BE2C (cell line): ENCODE data around the gene TMEM52B.
"Not testable (repeated sequence)": the region's sequence is repeated elsewhere in the genome, so short reads cannot be mapped to it uniquely, and the experiment has no call there.

Source experiments
- DNase-seq: peaks from one replicate; pipeline ENCODE4 v3.0.0-alpha.2; 2020
- H3K27me3 ChIP-seq: fragments of 250-450 bp; sonication (Bioruptor Pico); 2 replicates; pipeline ENCODE4 v1.5.1; 2020; ENCODE audit warnings: mild to moderate bottlenecking
- H3K36me3 ChIP-seq: fragments of 250-450 bp; sonication (Bioruptor Pico); 2 replicates; pipeline ENCODE4 v1.5.1; 2020; ENCODE audit warnings: mild to moderate bottlenecking
- H3K4me1 ChIP-seq: fragments of 250-450 bp; sonication (Bioruptor Pico); 2 replicates; pipeline ENCODE4 v1.5.1; 2020
- H3K4me3 ChIP-seq: 2 replicates; pipeline ENCODE4 v1.5.1; 2011; ENCODE audit warnings: low read depth, low read length
- H3K9me3 ChIP-seq: fragments of 250-450 bp; sonication (Bioruptor Pico); 2 replicates; pipeline ENCODE4 v1.5.1; 2020
- TF ChIP-seq, protein P1 (sequence below): IDR thresholded peaks from 2 replicates; pipeline ENCODE4 v1.5.1; 2012; ENCODE audit warnings: mild to moderate bottlenecking, low read depth, low read length

TMEM52B gene

DNA sequence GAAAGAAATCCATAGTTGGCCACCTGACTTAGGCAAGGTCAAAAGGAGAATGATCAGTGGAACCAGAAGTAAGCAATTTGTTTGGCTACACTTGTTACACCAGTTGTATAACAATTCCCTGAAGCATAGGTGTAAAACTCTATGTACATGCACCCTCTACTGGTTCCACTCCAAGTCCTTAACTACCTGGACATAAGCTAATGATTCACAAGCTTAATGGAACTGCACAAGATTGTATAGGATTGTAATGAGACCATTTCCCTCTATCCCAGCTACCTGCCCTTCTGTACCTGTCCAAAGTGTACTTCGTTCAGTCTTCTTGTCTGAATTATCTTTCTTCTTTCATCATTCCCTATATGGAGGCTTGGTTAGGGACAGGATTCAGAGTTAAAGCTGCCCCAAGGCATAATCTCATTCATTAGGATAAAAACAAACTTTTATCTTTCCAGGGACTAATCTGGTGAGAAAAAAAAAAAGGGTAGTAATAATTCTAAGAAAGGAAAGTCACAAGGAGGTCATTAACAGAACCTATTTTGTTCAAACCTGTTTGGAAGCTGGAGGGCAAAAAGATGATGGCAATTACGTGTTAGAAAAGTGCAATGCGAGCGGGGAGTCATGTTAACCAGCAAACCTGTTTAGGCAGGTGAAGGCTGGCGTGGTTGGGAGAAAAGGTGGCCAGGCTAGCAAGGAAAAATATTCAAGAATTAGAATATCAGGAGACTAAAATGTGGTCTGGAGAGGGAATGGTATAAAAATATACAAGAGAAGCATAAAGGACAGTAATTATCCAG, 2.8 kb upstream of the TMEM52B start:
- TF ChIP-seq, protein P1, sequence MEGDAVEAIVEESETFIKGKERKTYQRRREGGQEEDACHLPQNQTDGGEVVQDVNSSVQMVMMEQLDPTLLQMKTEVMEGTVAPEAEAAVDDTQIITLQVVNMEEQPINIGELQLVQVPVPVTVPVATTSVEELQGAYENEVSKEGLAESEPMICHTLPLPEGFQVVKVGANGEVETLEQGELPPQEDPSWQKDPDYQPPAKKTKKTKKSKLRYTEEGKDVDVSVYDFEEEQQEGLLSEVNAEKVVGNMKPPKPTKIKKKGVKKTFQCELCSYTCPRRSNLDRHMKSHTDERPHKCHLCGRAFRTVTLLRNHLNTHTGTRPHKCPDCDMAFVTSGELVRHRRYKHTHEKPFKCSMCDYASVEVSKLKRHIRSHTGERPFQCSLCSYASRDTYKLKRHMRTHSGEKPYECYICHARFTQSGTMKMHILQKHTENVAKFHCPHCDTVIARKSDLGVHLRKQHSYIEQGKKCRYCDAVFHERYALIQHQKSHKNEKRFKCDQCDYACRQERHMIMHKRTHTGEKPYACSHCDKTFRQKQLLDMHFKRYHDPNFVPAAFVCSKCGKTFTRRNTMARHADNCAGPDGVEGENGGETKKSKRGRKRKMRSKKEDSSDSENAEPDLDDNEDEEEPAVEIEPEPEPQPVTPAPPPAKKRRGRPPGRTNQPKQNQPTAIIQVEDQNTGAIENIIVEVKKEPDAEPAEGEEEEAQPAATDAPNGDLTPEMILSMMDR: no peak
- H3K4me1 ChIP-seq: no peaks in the 10 kb centered on the region
- H3K4me3 ChIP-seq: no peak overlapping the region
- H3K36me3 ChIP-seq: no peaks in the 10 kb centered on the region
- no peaks in the 10 kb centered on the region for H3K9me3 ChIP-seq
- H3K27me3 ChIP-seq: peaks cover 18% of the 10 kb centered on the region
- no peak for DNase-seq

DNA sequence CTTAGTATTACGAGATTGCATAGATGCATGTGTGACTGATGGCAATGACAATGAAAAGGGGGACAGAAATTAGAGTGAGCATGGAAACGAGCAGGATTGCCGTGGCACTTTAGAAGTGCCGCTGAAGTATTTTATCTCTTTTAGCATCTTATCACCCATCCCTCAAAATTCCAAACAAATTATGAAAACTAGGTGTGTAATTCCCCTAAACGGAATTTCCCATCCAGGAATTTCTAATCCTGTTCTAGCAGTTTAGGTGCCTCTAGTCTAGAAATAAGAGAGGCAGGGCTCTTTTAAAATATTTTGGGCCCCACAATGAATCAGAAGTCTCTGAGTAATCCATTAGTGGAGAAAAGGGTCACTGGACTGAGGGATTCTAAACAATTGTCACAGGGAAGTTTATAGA, 947 bp downstream of the TMEM52B start:
- H3K27me3 ChIP-seq: peaks cover 8% of the 10 kb centered on the region
- H3K4me1 ChIP-seq: no peaks in the 10 kb centered on the region
- H3K36me3 ChIP-seq: no peaks in the 10 kb centered on the region
- no peaks in the 10 kb centered on the region for H3K9me3 ChIP-seq
- no peak overlapping the region for H3K4me3 ChIP-seq
- DNase-seq: no peak
- TF ChIP-seq, protein P1: no peak

DNA sequence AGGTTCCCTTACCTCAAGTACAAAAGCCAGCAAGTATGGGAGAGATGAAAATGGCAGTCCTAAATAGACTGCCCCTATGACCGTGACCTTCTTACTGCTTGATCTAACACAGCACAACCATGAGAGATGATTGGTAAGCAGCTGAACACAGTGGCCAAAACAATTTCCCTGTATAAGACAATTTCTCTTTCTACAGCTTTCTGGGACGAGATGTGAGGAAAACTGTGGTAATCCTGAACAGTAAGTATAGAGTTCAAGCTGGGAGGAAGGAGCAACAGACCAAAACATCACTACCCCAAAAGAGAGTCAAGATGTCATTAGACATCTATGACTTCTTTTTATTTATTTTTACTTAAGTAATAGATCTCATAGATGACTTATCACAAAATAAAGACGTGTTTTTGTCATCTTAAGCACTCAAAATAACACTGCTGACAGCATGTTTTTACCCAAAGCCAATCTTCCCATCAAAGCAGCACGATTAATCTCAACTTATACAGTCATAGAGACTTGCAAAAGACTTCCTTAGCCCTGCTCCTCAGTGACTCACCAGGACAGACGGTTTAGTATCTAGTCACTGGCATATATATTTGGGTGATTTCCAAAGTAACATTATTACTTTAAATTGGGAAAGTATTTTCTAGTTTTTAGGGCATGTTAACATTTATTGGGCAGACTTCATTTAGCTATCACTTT, 3.7 kb downstream of the TMEM52B start:
- H3K4me3 ChIP-seq: no peak overlapping the region
- no peaks in the 10 kb centered on the region for H3K4me1 ChIP-seq
- no peak for DNase-seq
- TF ChIP-seq, protein P1: no peak
- no peaks in the 10 kb centered on the region for H3K36me3 ChIP-seq
- peaks cover 6% of the 10 kb centered on the region for H3K27me3 ChIP-seq
- H3K9me3 ChIP-seq: no peaks in the 10 kb centered on the region

DNA sequence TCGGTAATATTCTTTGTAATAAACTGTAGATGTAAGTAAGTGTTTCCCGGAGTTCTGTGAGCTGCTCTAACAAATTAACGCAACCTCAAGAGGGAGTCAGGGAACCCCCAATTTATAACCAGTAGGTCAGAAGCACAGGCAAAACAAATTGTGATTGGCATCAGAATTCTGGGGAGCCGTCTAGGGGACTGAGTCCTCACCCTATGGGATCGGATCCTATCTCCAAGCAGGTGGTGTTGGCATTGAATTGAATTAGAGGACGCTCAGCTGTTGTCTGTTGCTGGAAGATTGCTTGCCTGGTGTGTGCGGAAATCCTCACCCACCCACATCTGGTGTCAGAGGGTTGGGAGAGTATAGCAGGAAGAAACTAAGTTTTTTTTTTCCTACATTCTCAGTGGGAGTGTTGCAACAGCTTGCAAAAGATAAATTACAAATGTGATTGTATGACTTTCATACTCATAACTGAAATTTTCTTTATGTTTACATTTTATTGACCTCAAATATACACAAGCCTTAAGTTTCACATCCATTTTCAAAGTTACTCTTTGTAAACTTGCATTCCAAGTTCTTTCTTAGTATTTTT, 5.5 kb downstream of the TMEM52B start:
- Histone ChIP-seq H3K27me3 (no peaks in the 10 kb centered on the region; the same call in 1 of the 2 replicates), H3K36me3 (no peaks in the 10 kb centered on the region), H3K4me1 (no peaks in the 10 kb centered on the region), H3K9me3 (no peaks in the 10 kb centered on the region), H3K4me3 (no peak overlapping the region)
- DNase-seq: no peak
- TF ChIP-seq, protein P1: no peak

DNA sequence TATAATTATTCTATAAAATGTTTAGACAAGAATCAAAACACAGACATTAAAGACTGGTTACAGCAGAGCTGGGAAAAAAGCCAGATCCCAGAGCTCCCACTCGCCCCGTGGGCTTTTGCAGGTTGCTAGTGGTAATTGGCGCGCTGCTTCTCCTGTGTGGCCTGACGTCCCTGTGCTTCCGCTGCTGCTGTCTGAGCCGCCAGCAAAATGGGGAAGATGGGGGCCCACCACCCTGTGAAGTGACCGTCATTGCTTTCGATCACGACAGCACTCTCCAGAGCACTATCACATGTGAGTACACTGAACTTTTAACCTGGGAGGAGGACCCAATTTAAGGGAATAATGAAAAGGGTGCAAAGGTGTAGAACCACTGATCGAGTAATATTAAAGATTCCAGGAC, 7.5 kb downstream of the TMEM52B start:
- DNase-seq: no peak
- no peaks in the 10 kb centered on the region for H3K4me1 ChIP-seq
- H3K9me3 ChIP-seq: no peaks in the 10 kb centered on the region
- TF ChIP-seq, protein P1: no peak
- H3K4me3 ChIP-seq: no peak overlapping the region
- peaks cover 4% of the 10 kb centered on the region for H3K27me3 ChIP-seq
- H3K36me3 ChIP-seq: no peaks in the 10 kb centered on the region

DNA sequence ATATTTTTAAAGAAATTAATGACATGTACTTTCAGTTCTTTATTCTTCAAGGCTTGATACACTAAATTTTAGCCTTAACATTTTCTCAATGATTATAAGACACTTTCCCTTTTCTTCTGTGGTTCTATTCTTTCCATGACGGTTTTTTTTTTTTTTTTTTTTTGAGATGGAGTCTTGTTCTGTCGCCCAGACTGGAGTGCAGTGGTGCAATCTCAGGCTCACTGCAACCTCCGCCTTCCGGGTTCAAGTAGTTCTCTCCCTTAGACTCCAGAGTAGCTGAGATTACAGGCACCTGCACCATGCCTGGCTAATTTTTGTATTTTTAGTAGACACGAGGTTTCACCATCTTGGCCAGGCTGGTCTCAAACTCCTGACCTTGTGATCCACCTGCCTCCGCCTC, 8.1 kb downstream of the TMEM52B start:
- H3K27me3 ChIP-seq, H3K9me3 ChIP-seq, DNase-seq, H3K4me1 ChIP-seq, H3K4me3 ChIP-seq, H3K36me3 ChIP-seq: not testable (repeated sequence)
